Activated CD4-positive, alpha-beta T cell treated with anti-CD3 and anti-CD28 coated beads, Interleukin-2, amount 50 U/mL, for 4 hours (primary cell): ENCODE results near the gene RASGRP4.
"Not testable (repeated sequence)": the region's sequence is repeated elsewhere in the genome, so short reads cannot be mapped to it uniquely, and the experiment has no call there.

Experiments used
- DNase-seq, 2 experiments: peaks; one replicate each; pipeline ENCODE4 v3.0.0-alpha.2; 2020

RASGRP4 gene

DNA sequence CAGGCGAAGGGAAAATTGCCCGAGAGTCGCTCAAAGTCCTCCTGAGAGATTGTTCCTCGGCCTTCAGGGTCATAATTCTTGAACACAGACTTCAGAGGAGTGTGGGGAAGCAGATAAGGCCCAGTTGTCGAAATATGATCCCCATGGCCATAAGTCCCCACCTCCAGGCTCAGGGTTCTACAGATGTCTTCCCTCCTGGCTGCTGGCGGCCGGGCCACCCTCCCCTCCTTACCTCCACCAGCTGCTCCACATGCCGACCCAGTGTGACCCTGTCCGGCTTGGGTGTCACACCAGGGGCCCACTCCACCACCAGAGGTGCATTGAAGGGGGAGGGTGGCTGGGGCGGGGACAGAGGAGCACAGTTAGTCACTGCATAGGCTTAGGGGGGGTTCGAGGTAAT, 13.1 kb downstream of the RASGRP4 start:
- DNase-seq: no peak

DNA sequence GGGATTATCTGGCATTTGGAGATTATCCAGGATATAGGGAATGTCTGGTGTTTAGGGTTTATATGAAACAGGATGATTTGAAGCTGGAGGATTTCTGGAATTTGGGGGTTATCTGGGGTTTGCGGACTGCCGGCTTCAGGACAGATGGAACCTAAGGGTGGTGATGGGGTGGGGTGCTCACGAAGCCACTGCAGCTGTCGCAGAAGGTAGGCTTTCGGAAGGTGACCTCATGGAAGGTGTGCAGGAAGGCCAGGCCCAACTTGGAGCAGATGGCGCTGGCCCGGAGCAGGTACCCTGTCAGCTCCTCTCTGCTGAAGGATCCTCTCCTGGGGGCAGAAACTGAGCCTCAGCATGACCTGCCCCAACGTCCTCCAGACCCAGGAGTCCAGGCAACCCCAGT, 13.5 kb downstream of the RASGRP4 start:
- DNase-seq: no peak

DNA sequence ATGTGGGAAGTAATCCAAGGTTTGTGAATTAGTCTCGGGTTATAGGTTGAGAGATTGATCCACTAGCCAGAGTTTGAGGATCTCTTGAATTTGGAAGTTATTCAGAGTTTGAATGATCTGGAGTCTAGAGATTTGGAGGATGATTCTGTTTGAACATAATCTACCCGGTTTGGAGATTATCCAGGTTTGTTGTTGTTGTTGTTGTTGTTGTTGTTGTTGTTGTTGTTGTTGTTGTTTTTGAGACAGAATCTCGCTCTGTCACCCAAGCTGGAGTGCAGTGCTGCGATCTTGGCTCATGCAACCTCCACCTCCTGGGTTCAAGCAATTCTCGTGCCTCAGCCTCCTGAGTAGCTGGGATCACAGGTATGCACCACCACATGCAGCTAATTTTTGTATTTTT, 14.1 kb downstream of the RASGRP4 start:
- DNase-seq: not testable (repeated sequence)

DNA sequence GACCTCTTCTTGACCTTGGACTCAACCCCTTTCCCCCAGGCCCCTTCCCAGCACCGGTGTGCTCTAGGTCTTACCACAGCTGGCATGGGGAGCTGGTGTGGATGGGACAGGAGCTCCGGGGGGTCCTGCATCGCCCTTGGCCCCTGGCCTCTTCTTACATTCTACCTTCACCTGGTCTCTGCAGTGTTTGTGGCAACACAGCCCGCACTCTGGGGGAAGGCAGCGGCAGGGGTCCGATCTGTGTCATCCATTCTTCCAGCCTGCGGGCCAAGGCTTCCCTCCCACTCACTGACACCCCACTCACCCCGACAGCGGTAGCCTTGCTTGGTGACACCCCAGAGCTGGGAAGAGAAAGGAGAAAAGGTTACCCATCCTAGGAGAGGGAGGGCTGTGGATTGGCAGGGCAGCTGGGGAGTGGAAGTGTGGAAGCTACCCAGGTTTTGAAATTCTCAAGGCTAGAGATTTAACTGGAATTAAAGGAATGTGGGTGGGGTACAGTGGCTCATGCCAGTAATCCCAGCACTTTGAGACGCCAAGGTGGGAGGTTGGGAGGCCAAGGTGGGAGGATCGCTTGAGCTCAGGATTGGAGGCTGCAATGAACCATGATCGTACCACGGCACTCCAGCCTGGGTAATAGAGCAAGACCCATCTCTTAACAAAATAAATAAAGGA, 14.8 kb downstream of the RASGRP4 start:
- no peak for DNase-seq

DNA sequence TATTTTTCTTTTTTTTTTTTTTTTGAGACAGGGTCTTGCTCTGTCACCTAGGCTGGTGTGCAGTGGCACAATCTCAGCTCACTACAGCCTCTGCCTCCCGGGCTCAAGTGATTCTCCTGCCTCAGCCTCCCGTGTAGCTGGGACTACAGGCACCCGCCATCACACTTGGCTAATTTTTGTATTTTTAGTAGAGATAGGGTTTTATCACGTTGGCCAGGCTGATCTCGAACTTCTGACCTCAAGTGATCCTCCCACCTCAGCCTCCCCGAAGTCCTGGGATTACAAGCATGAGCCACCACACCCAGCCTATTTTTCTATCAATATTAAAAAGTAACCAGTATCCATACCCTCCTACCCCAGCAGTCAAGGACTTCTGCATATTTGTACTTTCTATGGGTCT, 15.6 kb downstream of the RASGRP4 start:
- DNase-seq: not testable (repeated sequence)

DNA sequence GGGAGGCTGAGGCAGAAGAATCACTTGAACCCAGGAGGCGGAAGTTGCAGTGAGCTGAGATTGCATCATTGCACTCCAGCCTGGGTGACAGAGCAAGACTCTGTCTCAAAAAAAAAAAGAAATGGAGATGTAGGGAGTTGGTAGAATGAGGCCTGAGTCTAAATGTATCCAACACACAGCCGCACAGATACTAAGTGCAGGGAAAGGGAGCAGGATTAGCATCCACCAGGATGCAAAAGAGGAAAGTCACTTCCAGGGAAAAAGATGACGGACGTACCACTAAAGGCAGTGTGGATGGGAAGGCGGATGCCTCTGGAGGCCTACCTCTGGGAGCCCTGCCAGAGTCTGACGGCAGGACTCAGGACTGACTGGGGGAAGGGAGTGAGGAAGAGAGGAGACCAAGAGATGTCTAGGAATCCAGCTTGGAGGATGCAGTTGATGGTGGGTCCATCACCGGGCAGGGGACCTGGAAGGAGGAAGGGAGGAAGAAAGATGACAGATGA, 16.3 kb downstream of the RASGRP4 start:
- no peak for DNase-seq

DNA sequence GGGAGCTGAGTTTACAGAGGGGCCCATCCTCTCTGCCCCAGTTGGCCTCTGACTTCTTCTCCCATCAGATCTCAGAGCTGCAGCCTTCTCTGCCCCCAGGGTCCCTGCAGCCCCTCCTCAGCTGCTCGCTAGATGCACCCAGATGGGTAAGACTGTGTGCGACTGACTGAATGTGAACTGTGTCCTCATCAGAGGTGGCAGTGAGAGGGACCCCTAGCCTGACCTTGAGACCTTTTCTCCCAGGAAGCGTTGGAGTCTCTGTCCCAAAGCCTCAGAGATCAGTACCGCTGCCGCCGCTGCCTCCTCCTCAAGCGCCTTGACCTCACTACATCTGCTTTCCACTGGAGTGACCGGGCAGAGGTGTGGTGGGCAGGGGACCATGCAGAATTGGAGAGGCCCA, 20.7 kb downstream of the RASGRP4 start:
- DNase-seq: no peak

DNA sequence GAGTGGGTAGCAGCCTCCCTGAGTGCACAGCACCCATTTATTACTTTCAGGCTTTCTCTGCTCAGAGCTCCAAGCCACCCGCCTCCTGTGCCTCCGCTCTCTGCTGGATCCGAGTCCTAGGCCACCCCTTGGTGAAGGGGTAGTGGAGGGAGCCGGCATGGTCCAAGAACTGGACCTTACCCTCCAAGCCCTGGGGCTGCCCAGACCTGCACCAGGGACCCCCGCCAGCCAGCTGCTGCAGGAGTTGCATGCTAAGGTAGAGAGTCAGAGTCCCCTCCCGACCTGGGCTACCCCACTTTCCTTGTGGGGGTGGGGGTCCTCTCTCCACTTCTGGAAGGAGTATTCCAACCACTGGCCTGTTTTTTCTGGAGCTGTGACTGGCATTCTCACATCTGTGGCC, 21.2 kb downstream of the RASGRP4 start:
- no peak for DNase-seq

DNA sequence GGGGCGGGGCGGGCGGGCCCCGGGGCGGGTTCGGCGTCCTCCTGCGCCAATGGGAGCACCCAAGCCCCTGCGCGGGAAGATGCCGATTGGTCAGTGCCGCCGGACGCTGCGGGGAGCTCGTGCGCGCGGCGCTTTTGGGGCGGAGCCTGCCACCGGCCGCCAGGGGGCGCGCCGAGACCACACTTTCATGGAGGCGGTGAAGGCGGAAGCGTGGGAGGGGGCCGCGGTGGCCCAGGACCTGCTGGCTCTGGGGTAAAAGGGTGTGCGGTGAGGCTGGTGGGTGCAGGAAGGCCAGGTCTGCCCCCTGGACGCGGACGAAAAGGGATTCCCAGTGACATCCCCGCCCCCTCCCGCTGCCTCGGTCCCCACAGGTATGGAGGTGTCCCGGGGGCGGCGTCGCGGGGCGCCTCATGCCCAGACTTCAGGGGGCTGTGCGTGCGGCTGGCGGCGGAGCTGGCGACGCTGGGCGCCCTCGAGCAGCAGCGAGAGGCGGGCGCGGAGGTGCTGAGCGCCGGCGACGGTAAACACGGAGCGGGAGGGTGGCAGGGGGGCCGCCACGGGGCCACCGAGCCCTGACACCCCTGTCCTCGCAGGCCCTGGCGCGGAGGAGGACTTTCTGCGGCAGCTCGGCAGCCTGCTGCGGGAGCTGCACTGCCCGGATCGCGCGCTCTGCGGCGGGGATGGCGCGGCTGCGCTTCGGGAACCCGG, 22.9 kb downstream of the RASGRP4 start, which contains the start of gene FAM98C:
Gene FAM98C (plus strand): TSS at position 127 of the 708 bp plus-strand sequence. CDS start 61 bp downstream, at position 188.
- DNase-seq: peak; percentile 96

DNA sequence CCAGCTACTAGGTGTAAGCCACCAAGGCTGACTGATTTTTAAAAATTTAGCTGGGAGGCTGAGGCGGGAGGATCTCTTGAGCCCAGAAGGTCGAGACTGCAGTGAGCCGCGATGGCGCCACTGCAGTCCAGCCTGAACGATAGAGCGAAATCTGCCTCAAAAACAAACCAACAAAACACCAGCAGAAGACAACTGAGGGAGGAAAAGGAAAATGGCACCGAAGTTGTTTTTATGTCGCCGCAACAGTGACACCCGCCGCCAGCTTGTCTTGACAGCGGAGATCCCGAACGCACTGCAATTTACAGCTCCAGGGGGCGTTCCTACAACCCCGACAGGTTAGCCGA, 23.4 kb downstream of the RASGRP4 start:
- DNase-seq: no peak

DNA sequence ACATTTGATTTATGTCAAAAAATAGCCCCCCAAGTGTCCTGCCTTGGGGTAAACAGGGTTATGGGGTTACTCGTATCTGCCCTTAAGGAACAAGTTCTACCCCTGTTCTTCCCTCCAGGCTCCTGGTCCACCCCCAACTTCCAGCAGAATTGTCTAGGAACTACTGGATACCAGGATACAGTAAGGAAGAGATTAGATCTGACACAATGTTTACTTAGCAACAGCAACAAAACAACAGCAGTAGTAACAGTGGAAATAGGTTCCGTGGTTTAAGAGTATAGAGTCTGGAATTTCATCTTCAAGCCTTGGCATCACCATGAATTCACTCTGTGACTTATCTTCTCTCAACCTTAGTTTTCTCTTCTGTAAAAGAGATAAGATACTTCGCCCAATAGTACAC, 24.9 kb downstream of the RASGRP4 start:
- no peak for DNase-seq

- no peak for DNase-seq
Measured at GRCh38 chr19:38400361-38400760, 25.7 kb downstream of the RASGRP4 start.

GRCh38 chr19:38399537-38399936, 26.5 kb downstream of the RASGRP4 start:
- no peak for DNase-seq

- DNase-seq: no peak
Measured at GRCh38 chr19:38399081-38399480, 26.9 kb downstream of the RASGRP4 start.

- peak in 1 of 2 experiments; percentile 29 for DNase-seq
Measured at GRCh38 chr19:38395381-38396114, 30.5 kb downstream of the RASGRP4 start.

GRCh38 chr19:38394488-38394887, 31.5 kb downstream of the RASGRP4 start:
- DNase-seq: peak; percentile 60 to 68

DNA sequence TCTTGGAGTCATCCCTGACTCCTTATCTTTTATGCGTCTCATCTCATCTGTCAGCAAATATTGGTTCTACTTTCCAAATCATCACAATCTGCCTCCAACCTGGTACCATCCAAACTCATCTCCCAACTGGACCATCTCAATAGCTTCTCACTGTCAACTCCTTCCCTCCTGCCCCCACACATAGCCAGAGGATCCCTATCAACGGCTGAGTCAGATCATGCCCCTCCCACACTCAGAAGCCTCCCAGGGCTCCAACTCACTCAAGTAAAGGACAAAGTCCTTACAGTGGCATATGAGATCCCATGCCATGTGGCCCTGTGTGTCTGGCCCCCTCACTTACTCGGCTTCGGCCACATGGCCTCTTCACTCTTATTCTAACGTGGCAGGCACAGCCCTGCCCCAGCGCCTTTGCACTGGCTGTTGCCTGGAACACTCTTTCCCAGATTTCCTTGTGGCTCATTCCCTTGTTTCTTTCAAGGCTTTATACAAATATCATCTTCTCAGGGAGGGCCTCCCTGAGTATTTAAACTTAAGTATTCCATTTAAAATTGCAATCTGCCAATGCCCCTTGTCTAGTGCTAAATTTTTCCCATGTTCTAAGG, 33.2 kb downstream of the RASGRP4 start:
- DNase-seq: no peak

GRCh38 chr19:38391911-38392464, 34.0 kb downstream of the RASGRP4 start:
- DNase-seq: no peak

GRCh38 chr19:38389957-38390924, 35.8 kb downstream of the RASGRP4 start:
- DNase-seq: no peak

DNA sequence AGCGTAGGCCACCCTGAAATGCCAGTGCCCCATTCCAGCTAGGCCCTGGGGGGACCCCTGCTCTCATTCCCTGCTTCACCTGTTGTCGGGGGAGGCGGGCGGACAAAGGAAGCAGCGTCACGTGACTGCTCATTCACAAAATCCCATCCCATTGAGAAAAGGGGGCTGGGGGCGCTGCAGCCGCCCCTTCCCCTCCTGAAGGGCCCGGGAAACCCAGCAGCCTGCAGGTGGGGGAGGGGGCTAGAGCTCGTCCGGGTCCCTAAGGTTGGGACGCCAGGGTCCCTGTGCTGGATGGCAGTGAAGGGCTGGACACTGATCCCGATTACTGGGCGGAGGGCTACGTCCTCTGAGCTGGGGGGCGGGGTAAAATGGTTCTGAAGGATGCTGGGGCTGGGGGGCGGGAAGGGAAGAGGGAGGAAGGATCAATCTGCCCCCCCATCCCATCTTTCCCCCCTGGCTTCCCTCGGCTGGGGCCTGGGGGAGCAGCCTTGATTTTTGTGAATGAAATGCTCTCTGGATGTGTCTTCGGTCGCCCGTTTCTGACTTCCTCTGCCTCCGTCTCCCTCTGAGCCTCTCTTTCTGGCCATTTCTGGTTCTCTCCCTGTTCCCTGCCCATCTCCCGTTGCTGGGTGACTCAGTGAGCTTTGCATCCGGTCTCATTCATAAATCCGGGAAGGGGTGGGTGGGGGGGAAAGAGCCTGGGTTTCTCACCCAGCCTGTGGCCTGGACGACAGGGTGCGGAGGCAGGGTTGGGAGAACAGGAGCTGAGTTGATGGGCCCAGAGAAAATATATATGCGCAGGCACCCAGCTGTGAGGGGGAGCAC, 36.7 kb downstream of the RASGRP4 start:
- DNase-seq: no peak
